Cardiac fibroblast (primary cell): ENCODE data around the gene DCX.
"Not testable (repeated sequence)": the region's sequence is repeated elsewhere in the genome, so short reads cannot be mapped to it uniquely, and the experiment has no call there.

Experiments
- DNase-seq, 2 donors: peaks; one replicate each; pipeline versions ENCODE4 v3.0.0 to v3.0.0-alpha.2; 2010; ENCODE audit warnings: low read depth in 2 of 2
- H3K4me3 ChIP-seq, 2 donors: replicated peaks in 1 of 2; 1 replicate in 1 of 2; 2 replicates in 1 of 2; pipeline ENCODE4 v1.5.1; 2011; ENCODE audit warnings: low read depth in 2 of 2, low read length in 2 of 2, mild to moderate bottlenecking in 2 of 2, moderate library complexity in 1 of 2
- CTCF ChIP-seq: IDR thresholded peaks from one replicate; pipeline ENCODE4 v1.5.1; 2011; ENCODE audit warnings: low read depth, mild to moderate bottlenecking, low read length, inconsistent platforms

DCX gene

GRCh38 chrX:111348429-111348828 lies 63.6 kb downstream of the DCX start:
- H3K4me3 ChIP-seq: no peak overlapping the region
- TF ChIP-seq CTCF: no peak
- DNase-seq: no peak

DNA sequence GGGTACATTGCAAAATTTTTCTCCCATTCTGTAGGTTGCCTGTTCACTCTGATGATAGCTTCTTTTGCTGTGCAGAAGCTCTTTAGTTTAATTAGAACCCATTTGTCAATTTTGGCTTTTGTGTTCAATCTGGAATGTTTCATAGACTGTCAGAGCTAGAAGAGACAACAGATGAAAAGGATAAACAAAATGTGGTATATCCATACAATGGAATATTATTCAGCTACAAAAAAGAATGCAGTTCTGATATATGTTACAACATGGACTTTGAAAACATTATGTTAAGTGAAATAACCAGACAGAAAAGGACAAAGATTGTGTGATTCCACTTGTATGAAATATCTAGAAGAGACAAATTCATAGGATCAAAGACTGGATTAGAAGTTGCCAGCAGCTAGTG lies 65.8 kb downstream of the DCX start:
- not testable (repeated sequence) for DNase-seq, H3K4me3 ChIP-seq

GRCh38 chrX:111340054-111340453 lies 71.9 kb downstream of the DCX start:
- H3K4me3 ChIP-seq: no peak overlapping the region
- no peak for TF ChIP-seq CTCF
- DNase-seq: no peak

DNA sequence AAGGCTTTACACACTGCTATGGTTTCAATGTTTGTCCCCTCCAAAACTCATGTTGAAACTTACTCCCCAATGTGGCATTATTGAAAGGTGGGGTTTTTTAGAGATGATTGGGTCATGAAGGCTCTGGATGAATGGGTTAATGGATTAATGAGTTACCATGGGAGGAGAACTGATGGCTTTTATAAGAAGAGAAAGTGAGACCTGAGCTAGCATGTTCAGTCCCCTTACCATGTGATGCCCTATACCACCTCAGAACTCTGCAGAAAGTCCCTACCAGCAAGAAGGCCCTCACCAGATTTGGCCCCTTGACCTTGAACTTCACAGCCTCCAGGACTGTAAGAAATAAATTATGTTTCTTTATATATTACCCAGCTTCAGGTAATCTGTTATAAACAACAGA lies 72.8 kb downstream of the DCX start:
- TF ChIP-seq CTCF: no peak
- DNase-seq: no peak
- H3K4me3 ChIP-seq: no peak overlapping the region

GRCh38 chrX:111338095-111338698 lies 73.8 kb downstream of the DCX start:
- no peak for TF ChIP-seq CTCF
- DNase-seq: no peak
- H3K4me3 ChIP-seq: no peak overlapping the region

GRCh38 chrX:111337067-111337637 lies 74.8 kb downstream of the DCX start:
- no peak overlapping the region for H3K4me3 ChIP-seq
- no peak for DNase-seq
- TF ChIP-seq CTCF: no peak

GRCh38 chrX:111336141-111336540 lies 75.9 kb downstream of the DCX start:
- TF ChIP-seq CTCF: no peak
- DNase-seq: no peak
- H3K4me3 ChIP-seq: no peak overlapping the region
